ENCODE data around the gene SLX4IP.

The SLX4IP gene

DNA sequence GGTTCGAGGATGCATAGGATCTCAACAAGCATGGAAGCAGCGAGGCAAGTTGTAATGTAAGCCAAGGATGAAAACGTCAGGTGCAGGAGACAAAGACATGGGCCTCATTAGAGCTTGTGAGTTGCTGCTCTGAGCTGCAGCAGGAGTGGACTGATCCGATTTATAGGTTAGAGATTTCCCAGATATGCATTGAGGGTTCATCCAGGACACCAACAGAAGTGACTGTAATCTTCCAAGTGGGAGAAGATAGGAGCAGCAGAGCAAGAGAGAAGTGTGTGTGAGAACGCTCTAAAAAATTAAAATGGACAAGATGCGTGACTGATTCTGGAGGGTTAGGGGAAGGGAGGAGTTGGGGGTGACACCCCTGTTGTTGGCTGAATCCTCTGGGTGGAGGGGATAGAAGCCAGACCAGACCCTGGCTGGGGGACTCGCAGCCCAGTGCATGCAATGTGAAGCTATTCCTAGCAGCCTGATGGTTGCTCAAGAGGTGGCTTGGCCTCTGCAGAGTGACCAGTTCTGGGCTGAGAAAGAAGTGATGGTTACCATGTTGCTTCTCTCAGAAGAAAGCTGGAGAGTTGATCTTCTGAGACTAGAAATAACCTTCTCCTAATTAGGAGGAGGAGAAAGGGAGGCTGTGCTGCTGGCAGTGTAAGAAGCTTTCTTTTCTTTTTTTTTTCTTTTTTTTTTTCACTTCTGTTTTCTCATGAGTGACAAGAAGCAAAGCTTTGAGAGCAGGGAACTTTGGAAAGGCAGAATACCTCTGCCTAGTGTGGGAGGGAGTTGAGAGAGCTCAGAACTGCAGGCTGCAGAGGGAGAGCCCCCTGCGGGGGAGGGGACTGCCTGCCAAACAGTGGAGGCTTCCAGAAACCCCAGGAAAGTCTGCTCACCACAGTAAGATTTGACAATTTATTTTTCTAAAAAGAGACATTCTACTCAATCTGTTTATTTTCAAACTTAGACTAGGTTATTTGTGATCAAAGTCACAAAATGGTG lies 116.9 kb downstream of the SLX4IP start:
- no peak for DNase-seq (ENCODE audit: low read depth)

DNA sequence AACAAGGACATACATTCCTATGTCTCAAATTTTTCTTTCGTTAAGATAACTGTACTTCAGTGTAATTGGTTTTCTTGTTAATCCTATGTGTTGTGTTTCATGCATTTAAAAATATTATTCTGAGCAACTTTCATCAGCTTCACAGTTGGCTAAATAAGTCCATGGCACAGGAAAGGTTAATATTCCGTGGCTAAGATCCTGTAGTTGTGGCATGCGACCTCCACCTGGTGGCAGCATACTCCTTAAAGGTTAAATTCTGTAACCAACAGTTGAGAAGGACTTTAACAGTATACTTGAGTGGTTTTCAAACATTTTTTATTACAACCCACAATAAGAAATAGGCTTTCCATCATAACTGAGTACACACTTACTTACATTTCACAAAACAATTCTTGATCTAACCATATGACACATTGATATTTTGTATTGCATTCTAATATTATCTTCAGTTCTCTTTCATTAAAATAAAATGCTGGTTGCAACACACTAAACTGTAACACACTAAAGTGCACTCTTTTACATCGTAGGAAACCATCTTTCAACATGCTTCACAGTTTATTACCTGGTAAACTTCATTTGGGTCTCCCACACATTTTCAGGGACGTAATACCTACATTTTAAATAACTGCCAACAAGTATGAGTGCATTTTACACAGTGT lies 118.3 kb downstream of the SLX4IP start:
- DNase-seq (ENCODE audit: low read depth) = no peak

DNA sequence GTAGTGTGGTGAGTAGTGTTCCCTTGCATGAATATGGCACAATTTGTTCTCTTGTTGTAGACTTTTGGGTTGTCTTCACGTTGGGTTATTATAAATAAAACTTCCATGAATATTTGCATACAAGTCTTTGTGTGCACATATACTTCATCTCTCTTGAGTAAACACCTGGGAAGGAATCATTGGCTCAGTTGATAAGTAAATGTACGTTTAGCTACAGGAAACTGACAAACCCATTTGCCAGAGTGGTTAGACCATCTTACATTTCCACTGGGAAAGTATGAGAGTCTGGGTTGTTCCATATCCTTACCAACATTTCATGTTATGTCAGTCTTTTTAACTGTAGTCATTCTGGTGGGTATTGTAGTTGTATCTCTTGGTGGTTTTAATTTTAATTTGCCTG lies 119.2 kb downstream of the SLX4IP start:
- DNase-seq (ENCODE audit: low read depth) = no peak

DNA sequence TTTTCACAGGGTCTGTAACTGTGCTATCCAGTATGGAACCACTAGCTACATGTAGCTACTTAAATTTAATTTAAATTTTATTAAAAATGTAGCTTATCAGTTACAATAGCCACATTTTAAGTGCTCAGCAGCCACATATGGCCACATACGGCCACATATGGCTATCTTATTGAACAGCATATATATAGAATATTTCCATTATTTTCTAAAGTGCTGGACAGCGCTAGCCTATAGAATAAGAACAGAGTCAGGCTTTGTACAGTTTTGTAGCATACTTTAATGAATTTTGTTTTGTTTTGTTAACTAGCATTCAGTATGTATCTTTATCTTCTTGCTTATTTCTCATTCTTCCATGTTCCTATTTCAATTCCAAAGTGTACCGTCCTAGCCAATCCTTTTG lies 120.3 kb downstream of the SLX4IP start:
- no peak for DNase-seq (ENCODE audit: low read depth)

DNA sequence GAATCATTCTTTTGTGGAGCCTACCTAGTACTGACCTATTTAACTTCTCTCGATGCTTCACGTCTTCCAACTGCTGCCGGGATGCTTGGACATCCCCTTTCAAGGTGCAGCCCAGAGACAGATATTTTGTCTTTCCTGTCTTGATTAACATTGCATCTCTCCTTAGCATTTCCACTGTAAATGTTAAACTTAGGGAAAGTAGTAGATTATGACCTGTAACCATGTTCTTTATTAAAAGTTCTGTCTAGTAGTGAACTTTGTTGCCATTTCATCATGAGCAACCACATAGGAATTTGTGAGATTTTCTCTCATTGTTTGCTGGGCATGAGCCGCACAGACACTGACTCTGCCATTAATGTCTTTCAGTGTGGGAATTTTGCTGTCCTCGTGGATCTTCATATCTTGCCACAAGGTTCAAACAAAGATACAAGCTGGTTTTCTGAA lies 120.8 kb downstream of the SLX4IP start:
- DNase-seq (ENCODE audit: low read depth) = no peak

DNA sequence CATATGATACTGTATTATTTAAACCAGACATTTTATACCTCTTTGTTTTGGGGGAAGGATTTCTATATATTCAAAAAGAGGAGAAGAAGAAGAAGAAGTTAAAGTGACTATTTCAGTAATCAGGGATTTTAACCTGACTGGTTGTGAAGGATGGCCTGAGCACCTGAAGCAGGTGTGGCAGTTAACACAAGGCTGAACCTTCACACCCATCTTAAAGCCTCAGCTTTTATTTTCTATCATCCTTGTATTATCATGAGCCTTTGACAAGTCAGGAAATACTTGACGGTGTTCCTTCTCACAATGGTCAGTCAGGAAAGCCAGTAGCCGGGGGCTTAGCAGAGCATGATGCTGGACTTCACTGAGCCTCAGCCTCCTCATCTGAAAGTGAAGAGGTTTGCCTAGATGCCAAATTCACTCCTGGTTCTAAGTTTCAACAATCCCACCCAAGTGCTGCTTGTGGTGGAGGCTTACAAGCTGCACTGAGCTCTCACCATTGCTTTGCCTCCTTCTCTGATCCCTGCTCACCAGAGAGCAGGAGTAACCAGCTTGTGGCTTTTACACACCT lies 121.5 kb downstream of the SLX4IP start:
- DNase-seq (ENCODE audit: low read depth) = no peak

DNA sequence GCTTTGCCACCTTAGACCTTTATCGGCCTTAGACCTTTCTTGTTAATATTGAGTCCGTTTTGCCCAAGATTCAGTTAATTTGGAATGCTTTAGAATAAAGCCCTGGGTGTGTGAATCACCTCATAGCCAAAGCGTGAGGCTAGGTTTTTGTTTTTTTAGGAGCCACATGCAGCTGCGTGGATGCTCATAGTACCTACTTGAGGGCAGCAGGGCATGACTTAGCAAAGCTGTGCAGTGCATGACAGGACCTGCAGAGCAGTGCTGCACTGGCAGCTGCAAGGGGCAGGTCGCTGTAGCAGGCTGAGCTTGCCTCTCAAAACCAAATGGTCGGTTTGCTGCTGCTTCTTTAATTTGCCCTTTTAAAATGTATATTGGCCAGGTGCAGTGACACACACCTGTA lies 122.6 kb downstream of the SLX4IP start:
- no peak for DNase-seq (ENCODE audit: low read depth)

DNA sequence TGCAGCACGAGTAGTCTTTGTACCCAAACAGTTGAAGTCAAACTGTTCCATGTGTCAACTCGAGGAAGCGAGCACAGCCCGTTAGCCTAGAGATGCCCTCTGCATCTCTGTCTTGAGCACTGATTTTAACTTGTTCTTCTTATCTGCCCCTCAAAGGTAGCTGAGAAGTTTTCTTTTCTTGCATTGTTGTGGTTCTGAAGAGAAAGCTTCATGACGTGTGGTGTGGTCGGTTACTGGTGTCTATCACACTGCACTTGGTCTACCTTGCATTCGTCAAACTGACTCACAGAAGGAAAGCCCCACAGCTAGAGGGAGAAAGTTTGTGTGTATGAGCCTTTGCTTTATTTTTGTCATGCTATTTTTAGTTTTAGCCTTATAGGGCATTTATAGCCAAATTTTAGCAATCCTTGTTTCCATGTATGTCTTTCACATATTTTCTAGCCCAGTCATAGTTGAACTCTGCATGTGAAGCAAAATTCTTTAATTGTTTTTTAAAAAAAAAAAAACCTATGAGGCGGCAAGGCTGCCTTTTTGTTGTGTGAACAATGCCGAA lies 123.6 kb downstream of the SLX4IP start:
- DNase-seq (ENCODE audit: low read depth) = no peak

DNA sequence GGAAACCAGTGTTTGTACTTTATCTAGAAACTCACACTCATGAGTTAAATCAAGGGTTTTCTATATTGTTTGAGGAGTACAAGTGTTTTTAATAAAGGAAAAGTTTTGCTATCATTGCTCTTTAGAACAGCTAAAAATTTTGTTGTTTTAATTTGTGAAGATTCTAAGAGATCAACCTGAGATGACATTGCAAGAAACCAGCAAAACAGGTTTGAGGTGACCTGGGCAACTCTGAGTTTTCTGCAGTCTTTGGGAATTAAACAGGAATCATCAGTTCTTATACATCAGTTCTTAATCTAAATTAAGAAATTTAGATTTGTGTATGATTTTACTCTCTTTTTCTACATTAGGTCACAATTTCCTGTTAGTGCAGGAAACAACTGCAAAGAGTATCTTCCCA lies 124.2 kb downstream of the SLX4IP start:
- DNase-seq (ENCODE audit: low read depth) = no peak

DNA sequence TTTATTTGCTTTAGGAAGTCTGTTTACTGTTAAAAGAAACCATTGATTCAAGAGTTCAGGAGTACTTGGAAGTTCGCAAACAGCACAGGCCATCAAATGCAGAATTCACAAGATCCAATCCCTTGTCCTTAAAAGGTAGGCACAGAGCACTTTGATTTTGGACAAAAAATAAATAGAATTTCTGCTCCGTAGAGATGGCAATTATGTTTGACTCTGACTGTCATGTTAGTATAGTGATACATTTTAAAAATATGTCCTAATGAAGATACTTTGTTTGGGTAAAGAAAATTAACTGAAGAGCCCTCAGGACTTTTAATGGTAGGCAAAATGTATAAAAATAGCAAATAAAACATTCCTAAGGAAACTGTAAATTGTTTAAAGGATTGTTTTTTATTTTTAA lies 125.6 kb downstream of the SLX4IP start:
- no peak for DNase-seq (ENCODE audit: low read depth)

DNA sequence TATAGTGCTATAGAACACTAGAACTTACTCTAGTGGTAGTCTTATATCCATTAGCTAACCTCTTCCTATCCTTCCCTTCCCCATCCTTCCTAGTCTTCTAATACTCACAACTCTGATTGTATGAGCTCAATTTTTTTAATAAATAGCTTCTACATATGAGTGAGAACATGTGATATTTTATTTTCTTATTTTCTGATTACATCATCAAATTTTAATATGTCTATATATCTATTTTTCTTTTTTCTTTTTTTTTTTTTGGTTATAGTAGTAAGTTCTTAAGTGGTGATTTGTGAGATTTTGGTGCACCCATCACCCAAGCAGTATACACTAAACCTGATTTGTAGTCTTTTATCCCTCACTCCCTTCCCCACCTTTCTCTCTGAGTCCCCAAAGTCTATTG lies 126.2 kb downstream of the SLX4IP start:
- DNase-seq (ENCODE audit: low read depth) = no peak

DNA sequence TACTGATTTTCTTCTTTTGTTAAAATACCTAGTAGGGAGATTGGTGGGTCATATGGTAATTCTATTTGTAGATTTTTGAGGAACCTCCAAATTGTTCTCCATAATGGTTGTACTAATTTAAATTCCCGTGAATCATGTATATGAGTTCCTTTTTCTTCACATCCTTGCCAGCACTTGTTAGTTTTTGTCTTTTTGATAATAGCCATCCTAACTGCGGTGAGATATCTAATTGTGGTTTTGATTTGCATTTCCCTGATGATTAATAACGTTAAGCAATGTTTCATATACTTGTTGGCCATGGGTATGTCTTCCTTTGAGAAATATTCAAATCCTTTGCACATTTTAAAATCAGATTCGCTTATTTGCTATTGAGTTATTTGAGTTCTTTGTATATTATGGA lies 127.8 kb downstream of the SLX4IP start:
- no peak for DNase-seq (ENCODE audit: low read depth)

DNA sequence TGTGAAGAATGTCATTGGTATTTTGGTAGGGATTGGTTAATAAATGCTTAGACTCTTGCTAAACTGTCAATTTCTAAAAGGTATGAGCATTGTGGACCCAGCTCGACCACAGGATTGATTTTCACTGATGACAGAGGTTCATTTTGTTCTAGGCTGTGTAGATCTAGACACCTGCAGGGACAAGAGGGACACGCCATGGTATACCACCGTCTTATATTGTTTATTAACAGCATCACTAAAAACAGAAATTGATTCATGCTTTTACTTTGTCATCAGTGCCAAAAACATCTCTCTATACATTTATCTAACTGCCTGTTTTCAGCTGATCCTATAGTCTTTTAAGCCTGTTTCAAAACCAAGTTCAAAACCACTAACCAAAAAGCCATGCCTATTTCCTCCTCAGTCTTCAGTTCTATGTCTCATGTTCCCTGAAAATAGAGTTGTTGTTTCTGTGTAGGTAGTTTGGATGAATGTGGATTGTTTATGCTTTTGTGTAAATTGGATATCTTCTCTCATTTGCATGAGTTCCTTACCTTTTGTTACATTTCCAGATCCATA lies 128.9 kb downstream of the SLX4IP start:
- DNase-seq (ENCODE audit: low read depth) = no peak

DNA sequence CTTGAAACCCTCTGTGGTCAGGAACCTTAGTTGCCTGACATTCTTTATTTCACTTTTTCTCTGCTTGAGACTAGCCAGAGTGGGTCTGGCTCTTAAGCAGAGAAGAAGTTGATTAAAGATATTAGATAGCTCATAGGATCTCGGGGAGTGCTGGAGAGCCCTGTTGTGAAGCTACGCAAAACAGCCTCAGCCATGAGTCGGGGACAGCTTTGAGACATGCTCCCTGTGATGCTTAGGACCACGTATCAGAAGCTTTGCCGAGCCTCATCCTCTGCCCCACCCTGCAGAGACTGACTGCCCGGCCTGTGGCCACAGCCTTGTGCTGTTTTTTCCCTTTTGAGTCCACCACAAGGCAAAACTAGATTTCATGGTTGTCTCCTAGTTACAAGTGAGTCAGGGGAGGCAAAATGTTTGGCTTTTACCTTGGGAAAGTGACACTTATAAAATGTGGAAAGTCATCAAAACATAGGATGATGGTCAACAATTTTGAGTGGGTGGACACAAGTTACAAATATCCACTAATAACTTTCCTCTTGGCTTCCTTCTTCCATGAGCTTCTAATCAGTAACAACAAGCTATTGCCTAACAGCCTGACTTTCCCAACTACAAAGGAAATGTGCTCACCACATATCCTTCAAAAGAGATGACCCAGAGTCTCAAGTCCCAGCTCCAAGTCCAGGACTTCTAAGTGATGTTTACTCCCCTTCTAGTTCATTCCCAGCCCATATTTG lies 130.3 kb downstream of the SLX4IP start:
- DNase-seq (ENCODE audit: low read depth) = no peak

DNA sequence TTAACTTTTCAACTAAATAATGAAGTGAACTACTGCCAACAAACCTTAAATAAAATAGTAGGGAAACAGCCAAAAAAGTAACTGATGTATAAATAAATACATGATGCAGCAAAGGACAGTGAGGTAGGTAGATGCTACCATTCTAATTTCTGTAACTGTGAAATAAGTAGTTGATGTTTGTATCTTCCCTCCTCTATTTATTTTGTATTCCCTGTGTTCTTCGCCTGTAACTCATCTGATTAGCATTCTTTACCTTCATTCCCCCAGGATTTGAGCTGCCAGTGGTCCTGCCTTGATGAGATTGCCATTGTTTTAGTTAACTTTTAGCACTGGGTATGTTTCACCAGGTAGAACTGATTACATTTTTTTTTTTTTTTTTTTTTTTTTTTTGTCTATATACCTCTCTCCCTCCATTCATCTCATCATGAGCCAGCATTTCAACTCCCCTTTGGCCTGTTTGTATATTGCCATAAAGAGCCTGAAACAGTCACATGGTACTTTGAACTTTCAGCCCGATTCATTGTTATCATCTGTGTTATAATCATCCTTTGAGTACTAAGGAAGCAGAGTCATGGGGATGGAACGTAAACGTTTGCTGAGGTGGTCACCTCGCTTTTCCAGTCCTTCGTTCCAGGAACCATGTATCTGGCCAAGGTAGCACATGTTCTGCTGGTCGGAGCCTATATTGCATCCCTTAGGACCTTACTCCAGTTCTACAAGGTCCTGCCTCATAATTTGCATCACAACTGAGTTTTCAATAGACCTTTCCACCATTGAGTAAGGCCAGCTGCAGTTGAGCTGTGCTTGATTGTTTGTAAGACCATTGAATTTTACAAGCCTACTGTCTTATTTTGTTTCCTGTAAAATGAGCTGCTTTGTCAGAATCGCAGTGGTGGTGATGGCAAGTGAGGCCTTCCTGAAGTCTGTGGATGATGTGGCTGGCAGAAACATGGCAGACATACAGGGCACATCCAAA lies 131.1 kb downstream of the SLX4IP start:
- DNase-seq (ENCODE audit: low read depth) = no peak

DNA sequence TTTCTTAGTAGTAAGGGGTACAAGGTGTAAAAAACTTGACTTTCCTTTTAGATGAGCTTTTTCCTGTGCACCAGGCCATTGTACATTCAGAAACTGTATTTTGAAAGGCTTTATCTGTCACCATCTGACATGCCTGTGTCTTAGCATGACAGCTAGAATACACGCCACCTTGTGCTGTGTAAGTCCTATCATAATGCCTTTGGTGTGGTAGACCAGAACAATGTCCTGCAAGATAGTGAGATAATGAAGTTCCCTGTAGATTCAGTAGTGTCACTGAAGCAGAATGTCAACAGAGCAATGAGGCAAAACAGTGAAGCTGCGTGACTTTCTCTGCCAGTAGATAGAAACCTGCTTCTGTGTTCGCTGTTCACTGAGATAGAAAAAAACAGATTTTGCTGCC lies 132.9 kb downstream of the SLX4IP start:
- DNase-seq (ENCODE audit: low read depth) = no peak

DNA sequence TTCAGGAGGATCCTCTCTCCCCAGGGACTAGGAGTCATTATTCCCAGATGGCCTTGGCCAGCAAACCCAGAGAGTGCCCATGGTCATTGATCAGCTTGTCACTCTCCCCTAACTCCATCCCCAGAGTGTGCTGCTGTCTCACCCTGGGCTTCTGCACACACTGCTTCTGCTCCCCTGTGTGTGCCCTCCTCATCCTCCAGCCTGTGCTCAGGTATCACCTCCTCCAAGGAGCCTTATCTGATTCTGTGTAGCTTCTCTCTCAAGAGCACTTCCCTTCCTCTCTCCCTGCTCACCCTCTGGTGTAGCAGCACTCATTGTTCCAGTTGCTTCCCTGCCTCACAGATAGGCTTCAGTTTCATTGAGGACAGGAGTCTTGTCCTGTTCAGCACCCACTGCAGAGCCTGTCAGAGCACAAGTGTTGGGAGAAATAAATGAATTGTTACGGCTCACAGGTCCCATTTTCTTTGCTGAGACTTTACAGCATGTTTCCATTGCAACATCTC lies 136.3 kb downstream of the SLX4IP start:
- no peak for DNase-seq (ENCODE audit: low read depth)

DNA sequence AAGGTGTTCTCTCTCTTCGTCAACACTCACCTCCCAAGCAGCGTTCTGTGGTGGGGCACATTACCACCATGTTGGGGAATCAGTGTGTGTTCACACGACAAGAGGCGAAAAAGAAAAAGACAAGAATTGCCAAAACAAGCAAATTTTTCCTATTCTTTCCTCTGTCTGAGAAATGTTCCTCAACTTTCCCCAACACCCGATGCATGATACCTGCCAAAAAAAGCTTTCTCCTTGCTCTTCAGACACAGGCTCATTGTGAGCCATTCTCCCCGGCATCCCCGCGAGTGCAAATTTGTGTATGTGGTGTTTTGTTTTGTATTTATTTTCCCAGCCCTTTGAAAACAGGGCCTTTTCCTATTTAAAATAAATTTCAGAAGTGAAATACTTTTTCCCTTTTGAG lies 137.7 kb downstream of the SLX4IP start:
- no peak for DNase-seq (ENCODE audit: low read depth)

DNA sequence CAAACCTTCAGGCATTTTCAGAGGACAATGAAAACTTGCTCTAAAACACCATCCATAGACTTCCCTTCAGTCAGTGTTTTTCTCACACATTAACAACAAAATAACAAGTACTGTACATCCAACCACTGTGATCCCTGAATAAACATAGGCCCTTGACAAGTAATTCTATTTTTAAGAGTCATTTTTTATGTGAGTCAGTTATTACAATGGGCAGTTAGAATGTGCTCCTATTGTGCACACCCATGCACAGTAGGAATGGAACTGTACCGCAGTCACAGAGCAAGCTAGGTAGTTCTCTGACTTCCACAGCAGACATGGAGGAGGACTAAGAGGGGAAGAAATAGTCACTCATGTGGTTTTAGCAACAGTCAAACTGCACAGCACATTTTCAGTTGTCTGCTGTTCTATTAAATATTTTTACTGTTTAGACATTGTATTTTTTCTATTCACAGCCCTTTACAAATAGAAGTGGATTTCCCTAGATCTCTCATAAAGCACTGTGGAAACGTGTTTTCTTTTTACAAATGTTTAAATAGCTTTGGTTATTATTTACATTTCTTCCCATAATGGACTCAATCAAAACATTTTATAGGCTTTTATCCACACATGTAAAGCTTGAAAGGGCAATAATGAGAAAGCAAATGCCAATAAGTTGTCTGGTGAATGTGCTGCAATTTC lies 138.3 kb downstream of the SLX4IP start:
- no peak for DNase-seq (ENCODE audit: low read depth)

DNA sequence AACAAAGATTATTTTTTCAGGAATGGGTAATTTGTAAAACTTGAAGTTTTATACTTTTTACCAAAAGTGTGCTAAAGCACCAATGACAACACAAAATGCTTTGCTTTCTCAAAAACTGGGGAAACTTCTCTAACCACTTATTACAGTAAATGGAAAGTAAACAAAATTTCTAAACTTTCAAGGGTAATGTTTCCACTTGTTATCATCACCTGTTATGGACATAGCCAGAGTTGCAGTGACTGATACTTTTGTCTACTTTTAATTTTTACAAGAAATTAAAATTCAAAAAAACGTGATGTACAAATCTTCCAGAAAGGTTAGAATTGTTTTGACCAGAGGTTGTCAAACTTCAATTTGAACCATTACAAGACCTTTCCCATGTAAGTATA lies 138.8 kb downstream of the SLX4IP start:
- no peak for DNase-seq (ENCODE audit: low read depth)
